HepG2 (cell line): ENCODE measurements around the gene GPR183. TPM values are rescaled to one million over a fixed set of nuclear protein-coding genes. Genes with fewer than 3 reads are reported as not detected.
"Not testable (repeated sequence)": the region's sequence is repeated elsewhere in the genome, so short reads cannot be mapped to it uniquely, and the experiment has no call there.

Source experiments
- ATAC-seq: fragments of 200-7000 bp; cut with Tn5 transposase; 3 replicates; pipeline ENCODE4 v1.9.1; 2020; ENCODE audit warnings: mild to moderate bottlenecking, moderate library complexity
- BruUV-seq: library from RNA; stranded (reverse); fragments of 400-500 nt; replicated peaks from 2 replicates; lab custom pipeline; 2021; lab: Mats Ljungman, UMichigan
- CTCF ChIA-PET: fragments of 300-600 bp; formaldehyde crosslinking; extraction: SDS; loops from one replicate; lab custom pipeline; 2021; ENCODE audit warnings: low total read pairs, inconsistent platforms, low intra/inter-chr PET ratio; lab: Yijun Ruan, JAX
- POLR2A ChIA-PET: fragments of 350-600 bp; sonication (Branson Sonifier 250); formaldehyde crosslinking; loops from one replicate; lab custom pipeline; 2020; ENCODE audit warnings: antibody characterized with exemption, inconsistent platforms; lab: Yijun Ruan, JAX
- DNase-seq: peaks from one replicate; pipeline ENCODE4 v3.0.0-alpha.2; 2015; ENCODE audit warnings: low spot score
- FAIRE-seq: peaks from 3 replicates; lab custom pipeline; 2011; peaks lifted over from hg19 to GRCh38; lab: Jason Lieb, UNC
- H2AFZ ChIP-seq: one replicate; pipeline ENCODE4 v1.6.1; 2011; ENCODE audit warnings: low read length, inconsistent platforms
- H3K27ac ChIP-seq: fragments of 300-600 bp; 3 replicates; pipeline ENCODE4 v1.8.0; 2011; ENCODE audit warnings: mixed run types, mild to moderate bottlenecking, mixed read lengths, low read length, inconsistent platforms; ENCODE audit not compliant: insufficient read depth; ENCODE audit errors: extremely low read length
- H3K27me3 ChIP-seq, 2 experiments: fragments of 200-600 bp in 1 of 2; 2 replicates in 1 of 2; 3 replicates in 1 of 2; pipeline versions ENCODE4 v1.6.0 to v1.8.0; 2011; ENCODE audit warnings: low read length in 2 of 2, mild to moderate bottlenecking in 2 of 2, moderate library complexity in 2 of 2, inconsistent platforms in 1 of 2; ENCODE audit not compliant: insufficient read depth in 2 of 2, control insufficient read depth in 1 of 2
- H3K36me3 ChIP-seq, 2 experiments: fragments of 200-600 bp in 1 of 2; replicated peaks in 1 of 2; 2 replicates in 1 of 2; 3 replicates in 1 of 2; pipeline versions ENCODE4 v1.5.1 to v1.8.0; 2011; ENCODE audit warnings: low read length in 2 of 2, inconsistent platforms in 1 of 2; ENCODE audit not compliant: insufficient read depth in 2 of 2, control insufficient read depth in 1 of 2
- H3K4me1 ChIP-seq: 2 replicates; pipeline ENCODE4 v1.5.1; 2012; ENCODE audit warnings: low read length, inconsistent platforms; ENCODE audit not compliant: insufficient read depth
- H3K4me2 ChIP-seq: 2 replicates; pipeline ENCODE4 v1.6.0; 2011; ENCODE audit warnings: low read depth, low read length, inconsistent platforms
- H3K4me3 ChIP-seq, 3 experiments: fragments of 200-600 bp in 1 of 3; sonication (generic), shearing (Covaris generic) in 1 of 3; replicated peaks in 1 of 3; 2 replicates each; pipeline ENCODE4 v1.5.1; 2011 to 2016; ENCODE audit warnings: low read length in 3 of 3, inconsistent platforms in 2 of 3, low read depth in 2 of 3, mild to moderate bottlenecking in 2 of 3, control low read depth in 1 of 3, mixed read lengths in 1 of 3; ENCODE audit not compliant: insufficient read depth in 1 of 3
- H3K79me2 ChIP-seq: one replicate; pipeline ENCODE4 v1.6.1; 2011; ENCODE audit warnings: low read length, inconsistent platforms; ENCODE audit not compliant: insufficient read depth
- H3K9ac ChIP-seq: 2 replicates; pipeline ENCODE4 v1.6.0; 2011; ENCODE audit warnings: mild to moderate bottlenecking, low read depth, low read length, inconsistent platforms; ENCODE audit not compliant: insufficient read depth
- H3K9me3 ChIP-seq: 2 replicates; pipeline ENCODE4 v1.5.1; 2012; ENCODE audit warnings: mild to moderate bottlenecking, low read length
- H4K20me1 ChIP-seq: 2 replicates; pipeline ENCODE4 v1.6.0; 2011; ENCODE audit warnings: inconsistent platforms, mild to moderate bottlenecking, low read length, moderate library complexity; ENCODE audit not compliant: insufficient read depth
- BCL6 ChIP-seq: IDR thresholded peaks from 2 replicates; pipeline ENCODE4 v1.6.1; 2016; ENCODE audit warnings: missing genetic modification reagents, missing compliant biosample characterization
- KDM2A ChIP-seq: sonication (generic); formaldehyde crosslinking; IDR thresholded peaks from 2 replicates; pipeline ENCODE4 v1.4.0; 2020; ENCODE audit warnings: low read depth, missing genetic modification reagents, borderline replicate concordance
- KLF12 ChIP-seq: sonication (generic); formaldehyde crosslinking; IDR thresholded peaks from 2 replicates; pipeline ENCODE4 v1.4.0; 2020; ENCODE audit warnings: missing genetic modification reagents, borderline replicate concordance
- TBL1XR1 ChIP-seq: fragments of 150-350 bp; IDR thresholded peaks from 2 replicates; pipeline ENCODE4 v1.6.1; 2014; ENCODE audit warnings: borderline replicate concordance, low read length; ENCODE audit not compliant: partially characterized antibody
- ZNF749 ChIP-seq: sonication (generic); formaldehyde crosslinking; IDR thresholded peaks from 2 replicates; pipeline ENCODE4 v1.8.0; 2022; ENCODE audit warnings: mild to moderate bottlenecking, missing genetic modification reagents, moderate library complexity, borderline replicate concordance
- WGBS: methylation state at CpG from one replicate; pipeline ENCODE4 v1.1.6; 2017; ENCODE audit warnings: low lambda C conversion rate; 5-methylcytosine and 5-hydroxymethylcytosine counted together
- in situ Hi-C: cut with HindIII; loops from 2 replicates; pipeline ENCODE4 v1.10.0; 2017; ENCODE audit warnings: low pct_unique_long_range_greater_than_20kb; ENCODE audit not compliant: extremely low pct_ligation_motif_present
- intact Hi-C: fragments of 100-400 bp; cut with micrococcal nuclease; formaldehyde crosslinking; loops from one replicate; pipeline ENCODE4 v1.10.0; 2022; ENCODE audit not compliant: unreplicated experiment
- polyA plus RNA-seq, 8 experiments: library from polyadenylated mRNA; depleted of rRNA in 3 of 8; stranded (reverse) in 7 of 8; unstranded in 1 of 8; fragments of >200 nt; fragmentation: Illumina TruSeq in 4 of 8; extraction: Trizol in 4 of 8; gene quantifications; 2 replicates each; pipeline versions ENCODE4 v1.2.1 to v1.2.3, GENCODE V29; 2011 to 2016; ENCODE audit warnings: low read depth in 4 of 8, missing spikeins in 1 of 8, mixed read lengths in 1 of 8; ENCODE audit not compliant: insufficient read depth in 1 of 8
- total RNA-seq, 5 experiments: library from RNA; depleted of rRNA; stranded (reverse); fragments of >200 nt; fragmentation: Illumina TruSeq; extraction: Trizol; gene quantifications; 2 replicates each; pipeline ENCODE4 v1.2.3, GENCODE V29; 2016; ENCODE audit warnings: low read depth in 1 of 5

GPR183 gene
- total and polyA plus RNA-seq, 2 of the 13 experiments (the other 11 are each of a cell fraction or from before 2014, with no cell fraction given) = not detected

GRCh38 chr13:99250982-99251825, 56.0 kb downstream of the GPR183 start:
- FAIRE-seq = no peak
- intact Hi-C loops = no loop called here
- POLR2A ChIA-PET = interaction anchor here (1.5 kb wide), 1 partner anchor 50 kb away, joined by 8 read pairs; the partner anchor contains the start of gene UBAC2

GRCh38 chr13:99249606-99250005, 57.6 kb downstream of the GPR183 start:
- POLR2A ChIA-PET = interaction anchor here (1.7 kb wide), 1 partner anchor 49 kb away, joined by 4 read pairs; the partner anchor contains the start of gene UBAC2

More at GRCh38 chr13:99250982-99251825, 56.0 kb downstream of the GPR183 start:
- H3K4me3 ChIP-seq = no peak overlapping the region
- H3K27me3 ChIP-seq = no peaks in the 10 kb centered on the region
- no peaks in the 10 kb centered on the region for H4K20me1 ChIP-seq
- H3K4me2 ChIP-seq = no peak overlapping the region
- H3K36me3 ChIP-seq = peaks cover 6 to 18% of the 10 kb centered on the region in 2 experiments; a peak in 4 of 5 replicates
- no peak overlapping the region for H2AFZ ChIP-seq
- TF ChIP-seq BCL6 (CRISPR knock-in tag) (no peak), KDM2A (CRISPR knock-in tag) (no peak), TBL1XR1 (no peak), KLF12 (no peak), ZNF749 (CRISPR knock-in tag) (no peak)
- in situ Hi-C loops = no loop called here
- 98% methylated on average over 5 of the region's 5 CpGs for WGBS
- no peak for ATAC-seq
- no peak overlapping the region for H3K27ac ChIP-seq
- CTCF ChIA-PET = no interaction called here
- H3K79me2 ChIP-seq = no peaks in the 10 kb centered on the region
- no TSS peak for BruUV-seq
- no peaks in the 10 kb centered on the region for H3K9me3 ChIP-seq
- no peak for DNase-seq
- H3K9ac ChIP-seq = no peak overlapping the region
- no peaks in the 10 kb centered on the region for H3K4me1 ChIP-seq

GRCh38 chr13:99249178-99249577, 58.0 kb downstream of the GPR183 start:
- FAIRE-seq, H3K79me2 ChIP-seq, H4K20me1 ChIP-seq, BruUV-seq, H3K4me1 ChIP-seq, H3K4me3 ChIP-seq, H3K9me3 ChIP-seq, DNase-seq, intact Hi-C loops, H3K4me2 ChIP-seq, CTCF ChIA-PET, H2AFZ ChIP-seq, H3K9ac ChIP-seq, H3K27me3 ChIP-seq, H3K27ac ChIP-seq, in situ Hi-C loops, ATAC-seq: not testable (repeated sequence)
- WGBS = 80% methylated on average over 3 of the region's 3 CpGs
- POLR2A ChIA-PET = interaction anchor here (1.7 kb wide), 1 partner anchor 49 kb away, joined by 4 read pairs; the partner anchor contains the start of gene UBAC2
- peaks cover 1 to 10% of the 10 kb centered on the region in 2 experiments; a peak in 2 of 5 replicates for H3K36me3 ChIP-seq

More at GRCh38 chr13:99249606-99250005, 57.6 kb downstream of the GPR183 start:
- CTCF ChIA-PET, H4K20me1 ChIP-seq, BruUV-seq, DNase-seq, H3K4me3 ChIP-seq, H3K79me2 ChIP-seq, FAIRE-seq, H3K9ac ChIP-seq, H3K9me3 ChIP-seq, H3K27me3 ChIP-seq, H3K27ac ChIP-seq, ATAC-seq, in situ Hi-C loops, H2AFZ ChIP-seq, H3K4me1 ChIP-seq, intact Hi-C loops, H3K4me2 ChIP-seq: not testable (repeated sequence)
- WGBS = 100% methylated on average over 2 of the region's 2 CpGs
- peaks cover 1 to 10% of the 10 kb centered on the region in 2 experiments; a peak in 2 of 5 replicates for H3K36me3 ChIP-seq
